BE2C (cell line): Measurements from ENCODE around the gene ARHGEF19.
A peak's percentile ranks its signal among the peaks of the same experiment; 100 is the strongest.

Source experiments
- DNase-seq: peaks from one replicate; pipeline ENCODE4 v3.0.0-alpha.2; 2020
- H3K27me3 ChIP-seq: fragments of 250-450 bp; sonication (Bioruptor Pico); 2 replicates; pipeline ENCODE4 v1.5.1; 2020; ENCODE audit warnings: mild to moderate bottlenecking
- H3K36me3 ChIP-seq: fragments of 250-450 bp; sonication (Bioruptor Pico); 2 replicates; pipeline ENCODE4 v1.5.1; 2020; ENCODE audit warnings: mild to moderate bottlenecking
- H3K4me1 ChIP-seq: fragments of 250-450 bp; sonication (Bioruptor Pico); 2 replicates; pipeline ENCODE4 v1.5.1; 2020
- H3K4me3 ChIP-seq: 2 replicates; pipeline ENCODE4 v1.5.1; 2011; ENCODE audit warnings: low read depth, low read length
- H3K9me3 ChIP-seq: fragments of 250-450 bp; sonication (Bioruptor Pico); 2 replicates; pipeline ENCODE4 v1.5.1; 2020
- CTCF ChIP-seq: IDR thresholded peaks from 2 replicates; pipeline ENCODE4 v1.5.1; 2012; ENCODE audit warnings: mild to moderate bottlenecking, low read depth, low read length

Gene ARHGEF19

GRCh38 chr1:16256478-16256877 is 44.0 kb upstream of the ARHGEF19 start:
- no peak for TF ChIP-seq CTCF
- Histone ChIP-seq H3K27me3 (no peaks in the 10 kb centered on the region), H3K36me3 (peaks cover 5% of the 10 kb centered on the region), H3K4me3 (no peak overlapping the region), H3K9me3 (no peaks in the 10 kb centered on the region), H3K4me1 (peaks cover 30% of the 10 kb centered on the region)
- DNase-seq = no peak

GRCh38 chr1:16254263-16254928 is 41.9 kb upstream of the ARHGEF19 start:
- no peaks in the 10 kb centered on the region for H3K27me3 ChIP-seq
- no peak for TF ChIP-seq CTCF
- peak; percentile 36 for DNase-seq
- H3K4me1 ChIP-seq = peaks cover 38% of the 10 kb centered on the region
- no peak overlapping the region; the same call in 1 of the 2 replicates for H3K4me3 ChIP-seq
- H3K9me3 ChIP-seq = no peaks in the 10 kb centered on the region
- peaks cover 15% of the 10 kb centered on the region for H3K36me3 ChIP-seq

DNA sequence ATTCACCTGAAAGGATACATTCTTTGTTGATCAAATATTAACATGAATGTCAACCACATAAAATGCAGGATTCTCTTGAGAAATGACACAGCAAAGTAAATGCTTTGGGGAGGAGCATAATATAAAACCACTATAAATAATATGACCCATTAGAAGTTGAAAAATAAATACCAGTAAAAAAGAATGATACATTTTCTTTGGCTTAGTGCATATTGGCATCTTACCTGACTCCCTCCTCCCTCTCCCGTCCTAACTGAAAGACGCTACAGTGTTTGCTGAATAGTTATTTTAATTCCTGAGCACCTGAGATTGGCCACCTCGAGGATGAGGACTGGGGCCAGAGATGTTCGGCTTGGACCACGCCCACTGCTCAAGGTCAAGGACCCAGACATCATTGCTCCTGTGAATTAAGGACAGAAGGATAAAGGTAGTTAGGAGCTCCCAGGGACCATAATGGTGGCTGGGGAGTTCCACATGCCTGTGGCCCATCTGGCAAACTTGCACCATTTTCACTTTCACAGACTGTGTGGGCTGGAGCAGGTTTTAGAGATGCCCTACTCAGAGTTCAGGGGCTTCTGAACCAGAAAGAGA is 41.0 kb upstream of the ARHGEF19 start:
- DNase-seq = no peak
- Histone ChIP-seq H3K4me3 (peak overlapping the region; percentile 16; the same call in 1 of the 2 replicates), H3K9me3 (no peaks in the 10 kb centered on the region), H3K4me1 (peaks cover 43% of the 10 kb centered on the region), H3K27me3 (no peaks in the 10 kb centered on the region), H3K36me3 (peaks cover 15% of the 10 kb centered on the region)
- TF ChIP-seq CTCF = no peak

DNA sequence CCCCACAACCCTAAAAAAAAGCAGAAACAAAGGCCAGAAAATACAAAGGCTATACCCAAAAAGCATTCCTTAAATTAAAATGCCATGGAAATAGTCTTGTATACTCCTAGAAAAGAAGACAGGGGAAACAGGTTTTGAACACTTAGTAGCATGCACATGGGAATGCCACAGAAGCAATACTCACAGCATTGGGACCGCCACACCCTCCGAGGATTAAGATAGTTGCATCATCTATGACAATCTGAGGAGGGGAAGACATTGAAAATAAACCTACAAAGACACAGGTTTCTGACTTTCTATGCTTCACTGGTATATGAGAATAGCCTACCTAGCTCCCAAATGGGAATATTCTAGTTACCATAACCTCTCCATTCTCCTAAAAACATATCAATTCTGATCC is 40.5 kb upstream of the ARHGEF19 start:
- no peaks in the 10 kb centered on the region for H3K27me3 ChIP-seq
- no peak for TF ChIP-seq CTCF
- DNase-seq = no peak
- no peaks in the 10 kb centered on the region for H3K9me3 ChIP-seq
- H3K36me3 ChIP-seq = peaks cover 15% of the 10 kb centered on the region
- peaks cover 48% of the 10 kb centered on the region for H3K4me1 ChIP-seq
- H3K4me3 ChIP-seq = no peak overlapping the region

DNA sequence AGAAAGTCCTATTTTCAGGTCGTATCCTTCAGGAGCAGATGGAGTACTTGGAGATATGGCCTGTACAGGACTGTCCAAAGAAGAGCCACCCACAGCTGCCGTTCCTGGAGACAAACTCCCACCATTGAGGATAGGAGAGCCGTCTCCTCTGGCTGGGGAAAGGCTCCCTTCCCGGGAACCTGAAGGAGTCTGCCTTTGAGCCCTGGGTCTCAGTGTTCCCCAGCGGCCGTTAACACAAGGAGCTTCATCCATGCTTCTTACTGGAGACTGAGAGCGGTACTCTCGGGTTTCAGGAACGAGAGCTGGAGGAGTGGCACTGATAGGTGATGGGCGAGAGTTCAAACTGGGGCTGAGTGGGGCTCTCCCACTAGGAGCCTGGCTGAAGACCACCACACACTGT is 38.9 kb upstream of the ARHGEF19 start:
- Histone ChIP-seq H3K9me3 (no peaks in the 10 kb centered on the region), H3K36me3 (peaks cover 15% of the 10 kb centered on the region), H3K4me3 (no peak overlapping the region), H3K27me3 (no peaks in the 10 kb centered on the region), H3K4me1 (peaks cover 57% of the 10 kb centered on the region)
- DNase-seq = no peak
- no peak for TF ChIP-seq CTCF

- H3K4me3 ChIP-seq = no peak overlapping the region
- H3K36me3 ChIP-seq = peaks cover 15% of the 10 kb centered on the region
- no peak for DNase-seq
- no peak for TF ChIP-seq CTCF
- H3K27me3 ChIP-seq = no peaks in the 10 kb centered on the region
- H3K9me3 ChIP-seq = no peaks in the 10 kb centered on the region
- H3K4me1 ChIP-seq = peaks cover 54% of the 10 kb centered on the region
These were observed 38.2 kb upstream of the ARHGEF19 start for GRCh38 chr1:16250524-16251251.
